Left ventricle myocardium superior (tissue), 1 donor: ENCODE data around the gene LGR6. TPM values are rescaled to one million over a fixed set of nuclear protein-coding genes. Genes with fewer than 3 reads are reported as not detected.
"Not testable (repeated sequence)": the region's sequence is repeated elsewhere in the genome, so short reads cannot be mapped to it uniquely, and the experiment has no call there.

ENCODE experiments used
- ATAC-seq: fragments of 200-7000 bp; cut with Tn5 transposase; one replicate; pipeline ENCODE4 v1.9.1; 2020; ENCODE audit warnings: mild to moderate bottlenecking, moderate library complexity
- DNase-seq: peaks from one replicate; pipeline ENCODE4 v3.0.0-alpha.2; 2020
- intact Hi-C: fragments of 100-400 bp; cut with micrococcal nuclease; formaldehyde crosslinking; loops from one replicate; pipeline ENCODE4 v1.11.0; 2022
- total RNA-seq: library from RNA; stranded (reverse); fragmentation: NEBNext Ultra II Directional; extraction: Animal tissue kit (Norgen Biotek cat#: 25700); gene quantifications from one replicate; pipeline ENCODE4 v1.2.1, GENCODE V29; 2021
- donor health status: DM: no; HTN: yes; CAD: no; lungs with severe emphysema.

The LGR6 gene
- total RNA-seq, 1 donor from 2014 or later, result 2.9 TPM

DNA sequence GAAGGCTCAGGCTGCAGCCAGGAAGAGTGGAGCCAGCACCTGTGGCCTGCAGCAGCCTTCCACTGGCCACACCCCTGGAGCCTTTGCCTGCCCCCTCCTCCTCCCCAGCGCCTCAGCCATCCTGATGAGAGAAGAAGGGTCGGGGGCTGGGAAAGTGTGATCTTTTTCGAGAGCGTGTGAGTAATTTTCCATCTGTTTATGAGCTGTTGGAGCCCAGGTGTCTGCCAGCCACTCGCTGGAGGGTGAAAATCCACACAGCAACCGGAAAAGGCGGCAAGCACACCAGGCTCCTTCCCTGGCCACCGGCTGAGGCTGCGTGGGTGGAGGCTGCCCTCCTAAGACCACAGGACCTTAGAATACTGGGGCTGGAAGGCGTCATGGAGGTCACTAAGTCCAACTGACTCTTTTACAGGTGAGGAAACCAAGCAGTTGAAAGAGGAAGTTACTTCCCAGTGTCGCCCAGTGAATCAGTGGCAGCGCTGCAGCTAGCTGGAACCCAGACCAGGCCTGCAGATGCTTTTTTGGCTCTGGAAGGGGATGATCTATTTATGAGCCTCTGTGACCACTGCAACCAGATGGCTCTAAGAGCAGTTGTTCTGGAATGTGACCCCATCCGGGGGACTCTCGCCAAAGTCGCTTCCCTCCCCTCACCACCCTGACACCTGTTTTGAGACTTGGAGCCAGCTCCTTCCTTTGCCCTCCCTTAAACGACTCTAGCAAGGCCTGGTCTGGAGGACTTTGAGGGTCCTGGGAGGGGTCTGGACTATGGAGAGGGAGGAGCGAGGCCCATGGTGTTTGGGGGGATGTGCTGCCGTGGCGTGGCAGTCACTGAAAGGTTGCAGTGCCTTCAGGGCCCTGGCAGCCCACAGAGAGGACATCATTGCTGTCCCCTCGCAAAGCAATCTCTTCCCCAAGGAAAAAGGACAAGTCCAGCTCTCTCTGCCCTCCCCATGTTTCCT lies 54.5 kb downstream of the LGR6 start:
- ATAC-seq, result no peak
- intact Hi-C loops, result no loop called here
- DNase-seq, result no peak

DNA sequence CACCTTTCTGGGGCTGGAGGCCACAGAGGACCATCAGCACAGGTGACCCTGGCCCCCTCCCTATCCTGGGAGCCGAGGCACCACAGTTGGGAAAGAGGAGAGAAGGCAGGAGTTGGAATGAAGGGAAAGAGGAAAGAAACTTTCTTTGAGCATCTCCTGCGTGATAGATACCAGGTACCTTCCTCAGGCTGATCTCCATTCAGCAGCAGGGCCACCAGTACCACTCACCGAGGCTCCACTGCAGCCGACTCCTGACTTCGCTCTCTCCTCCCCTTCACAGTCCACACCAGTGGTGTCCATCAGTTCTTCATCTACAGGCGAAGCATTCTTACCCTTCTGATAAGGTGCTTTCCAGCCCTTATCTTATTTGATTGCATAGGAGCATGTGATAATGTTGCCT lies 55.3 kb downstream of the LGR6 start:
- DNase-seq (no peak), ATAC-seq (no peak)
- intact Hi-C loops, result no loop called here

DNA sequence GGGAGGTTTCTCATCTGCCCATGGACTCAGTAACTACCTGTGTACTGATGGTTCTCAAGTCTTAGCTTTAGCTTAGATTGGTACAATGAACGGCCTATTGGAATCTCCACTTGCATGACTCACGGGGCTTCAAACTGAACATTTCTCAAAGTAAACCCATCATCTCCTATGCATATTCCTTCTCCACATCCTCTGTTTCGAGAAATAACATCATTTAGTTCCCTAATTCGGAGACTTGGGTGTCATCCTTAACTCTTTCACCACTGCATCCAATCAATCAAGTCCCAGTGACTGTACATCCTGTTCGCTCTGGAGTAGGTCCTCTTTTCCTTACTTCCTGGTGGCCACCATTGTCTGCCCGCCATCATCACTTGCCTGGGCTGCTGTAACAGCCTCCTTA lies 55.8 kb downstream of the LGR6 start:
- DNase-seq (no peak), ATAC-seq (no peak)
- intact Hi-C loops, result no loop called here

DNA sequence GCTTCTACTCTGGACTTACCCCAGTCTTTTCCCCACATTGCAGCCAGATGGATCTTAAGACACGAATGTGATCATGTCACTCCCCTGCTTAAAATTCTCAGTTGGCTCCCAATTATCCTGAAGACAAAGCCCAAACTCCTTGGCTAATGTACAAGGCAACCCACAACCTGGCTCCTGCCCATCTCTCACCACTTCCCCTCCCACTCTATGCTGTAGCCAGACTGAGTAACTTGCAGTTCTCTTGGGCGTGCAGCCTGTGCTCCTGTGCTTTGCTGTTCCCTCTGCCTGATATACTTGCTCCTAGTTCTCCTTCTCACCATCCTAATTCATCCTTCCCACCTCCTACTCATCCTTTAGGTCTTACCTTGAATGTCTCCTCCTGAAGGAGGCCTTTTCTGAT lies 56.2 kb downstream of the LGR6 start:
- intact Hi-C loops, result no loop called here
- ATAC-seq (no peak), DNase-seq (no peak)

DNA sequence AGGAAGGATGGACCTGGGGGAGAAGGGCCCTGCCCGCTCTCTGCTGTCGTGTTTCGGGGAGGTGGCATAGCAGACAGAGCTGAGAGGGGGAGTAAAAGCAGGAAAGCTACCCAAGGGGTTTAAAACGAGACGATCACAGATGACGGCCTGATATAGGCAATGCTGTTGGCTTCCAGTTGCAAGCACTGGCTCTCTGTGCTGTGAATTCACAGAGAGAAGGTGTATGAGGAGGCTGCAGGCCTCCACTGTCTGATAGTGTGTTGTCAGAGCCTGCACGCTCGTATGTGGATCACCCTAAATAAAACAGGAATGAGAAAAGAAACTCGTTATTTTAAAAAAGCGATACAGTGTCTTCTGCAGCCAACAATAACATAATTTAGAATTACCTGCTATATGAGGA lies 57.4 kb downstream of the LGR6 start:
- ATAC-seq, result no peak

DNA sequence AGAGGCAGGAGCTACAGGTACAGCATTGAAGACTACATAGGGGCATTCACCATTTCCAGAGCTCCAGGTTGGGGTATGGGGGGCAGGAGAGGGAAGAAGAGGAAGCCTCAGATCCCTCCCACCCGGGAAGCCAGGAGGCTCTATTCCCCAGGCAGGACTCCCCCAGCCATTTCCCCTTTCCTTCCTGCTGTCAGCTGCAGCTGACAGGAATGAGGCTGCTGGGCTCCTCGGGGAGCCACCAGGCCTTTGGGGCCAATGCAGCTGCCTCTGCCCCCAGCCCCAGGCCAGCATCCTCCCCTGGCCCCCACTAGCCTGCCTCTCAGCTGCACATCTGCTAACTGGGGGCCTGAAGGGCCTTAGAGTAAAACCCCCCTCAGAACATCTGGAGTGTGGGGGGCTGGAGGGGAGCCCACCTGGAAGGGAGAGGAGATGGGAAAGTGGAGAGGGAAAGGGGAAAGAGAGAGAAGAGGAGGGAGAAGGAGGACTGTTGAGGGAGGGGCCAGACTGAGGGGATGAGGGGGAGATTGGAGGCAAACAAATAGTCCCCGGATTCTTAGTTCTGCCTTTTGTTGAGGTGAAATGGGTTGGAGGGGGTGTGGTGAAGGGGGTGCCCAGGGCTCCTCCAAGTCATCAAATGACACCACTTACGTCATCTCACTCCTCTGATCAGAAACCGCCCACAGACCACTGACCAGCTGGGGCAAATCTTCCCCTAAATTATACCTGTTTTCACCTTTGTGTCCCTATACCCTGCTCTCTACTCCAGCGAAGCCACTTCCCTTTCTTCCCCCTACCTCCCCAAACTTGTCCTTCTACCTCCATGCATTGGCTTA lies 58.0 kb downstream of the LGR6 start:
- ATAC-seq, result no peak
- DNase-seq, result no peak
- intact Hi-C loops, result no loop called here

More for the DNA sequence above, 57.4 kb downstream of the LGR6 start:
- no peak for DNase-seq
- intact Hi-C loops, result no loop called here

DNA sequence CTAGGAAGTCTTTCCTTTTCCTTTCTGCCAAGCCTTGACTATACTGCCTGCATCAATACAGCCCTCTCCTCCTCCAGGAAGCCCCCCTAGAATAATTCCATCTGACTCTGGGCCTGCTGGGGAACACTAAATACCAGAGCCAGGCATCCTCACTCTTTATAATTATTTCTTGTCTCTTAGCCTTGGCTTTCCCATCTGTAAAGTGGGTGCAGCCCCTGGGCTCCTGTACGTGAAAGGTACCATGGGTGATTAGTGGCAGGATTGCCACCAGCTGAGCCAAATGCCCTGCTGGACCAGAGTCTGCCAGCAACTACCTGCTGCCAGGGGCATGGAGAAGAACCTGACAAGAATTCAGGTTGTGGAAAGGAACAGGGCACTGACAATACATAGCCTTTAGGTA lies 58.7 kb downstream of the LGR6 start:
- no peak for ATAC-seq
- DNase-seq, result no peak
- intact Hi-C loops, result no loop called here

DNA sequence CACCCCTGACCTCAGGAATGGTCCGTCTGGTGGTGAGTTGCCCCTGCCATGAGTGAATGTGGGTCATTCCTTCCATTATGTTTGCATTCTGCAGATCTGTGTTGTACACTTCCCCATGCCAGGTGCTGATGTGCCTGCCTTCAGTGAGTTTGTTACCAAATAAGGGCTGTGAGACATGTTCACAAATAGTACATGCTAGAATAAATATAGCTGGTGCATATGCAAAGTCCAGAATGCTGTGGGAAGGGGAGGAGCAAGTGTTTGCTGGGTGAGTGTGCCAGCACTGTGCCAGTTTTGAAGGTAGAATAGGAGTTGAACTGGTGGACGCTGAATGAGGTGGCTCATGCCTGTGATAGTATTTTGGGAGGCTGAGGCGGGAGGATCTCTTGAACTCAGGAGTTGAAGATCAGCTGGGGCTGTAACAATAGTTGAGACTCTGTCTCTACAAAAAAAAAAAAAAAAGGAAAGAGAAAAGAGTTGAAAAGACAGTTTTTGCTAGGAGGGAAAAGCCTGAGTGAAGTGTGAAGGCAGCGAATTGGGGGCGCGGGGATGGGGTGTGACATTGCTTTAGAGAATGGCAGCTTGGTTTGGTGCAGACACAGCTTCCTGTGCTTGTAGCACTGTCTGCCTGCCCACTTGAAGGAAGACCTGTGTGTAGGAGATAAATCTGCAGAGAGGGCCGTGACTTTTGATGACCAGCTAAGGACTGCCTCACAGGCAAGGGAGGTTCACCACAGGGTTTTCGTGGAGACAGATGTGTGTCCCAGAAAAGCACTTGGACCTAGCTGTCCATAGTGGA lies 61.1 kb downstream of the LGR6 start:
- no peak for DNase-seq
- no peak for ATAC-seq
- intact Hi-C loops, result no loop called here

DNA sequence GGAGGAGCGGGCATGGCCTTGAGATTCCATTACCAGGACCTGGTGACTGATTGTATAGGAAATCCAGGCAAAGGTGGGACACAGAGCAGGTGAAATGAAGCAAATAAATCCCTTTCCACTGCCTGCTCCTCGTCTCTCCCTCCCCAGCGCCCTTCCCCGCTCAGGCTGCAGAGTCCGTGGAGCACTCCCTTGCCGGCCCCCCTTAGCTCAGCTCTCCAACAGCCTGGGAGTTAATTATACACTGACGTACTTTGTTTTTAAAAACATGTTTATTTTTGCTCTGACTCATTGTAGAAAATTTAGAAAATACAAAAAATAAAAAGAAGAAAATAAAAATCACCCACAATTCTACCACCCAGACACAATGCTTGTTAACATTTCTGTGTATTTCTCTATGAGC lies 61.7 kb downstream of the LGR6 start:
- ATAC-seq (no peak), DNase-seq (no peak)
- intact Hi-C loops, result no loop called here

DNA sequence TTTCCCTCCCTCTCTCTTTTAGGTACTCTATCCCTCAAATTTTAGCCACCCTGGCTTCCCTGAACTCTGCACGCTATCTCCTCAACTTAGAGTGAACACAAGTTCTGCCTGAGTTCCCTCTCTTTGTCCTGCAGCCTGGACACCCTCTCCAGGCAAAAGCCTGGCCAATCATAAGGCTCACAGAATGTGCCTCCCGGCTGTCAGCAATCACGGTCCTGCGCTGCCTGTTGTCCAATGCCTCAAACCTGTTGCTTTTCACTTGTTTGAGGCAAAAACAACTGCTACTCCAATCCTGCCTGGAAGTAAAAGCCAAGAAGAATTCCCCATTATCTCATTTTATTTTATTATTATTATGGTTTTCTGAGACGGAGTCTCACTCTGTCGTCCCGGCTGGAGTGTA lies 66.1 kb downstream of the LGR6 start:
- ATAC-seq (no peak), DNase-seq (no peak)
- intact Hi-C loops, result no loop called here

DNA sequence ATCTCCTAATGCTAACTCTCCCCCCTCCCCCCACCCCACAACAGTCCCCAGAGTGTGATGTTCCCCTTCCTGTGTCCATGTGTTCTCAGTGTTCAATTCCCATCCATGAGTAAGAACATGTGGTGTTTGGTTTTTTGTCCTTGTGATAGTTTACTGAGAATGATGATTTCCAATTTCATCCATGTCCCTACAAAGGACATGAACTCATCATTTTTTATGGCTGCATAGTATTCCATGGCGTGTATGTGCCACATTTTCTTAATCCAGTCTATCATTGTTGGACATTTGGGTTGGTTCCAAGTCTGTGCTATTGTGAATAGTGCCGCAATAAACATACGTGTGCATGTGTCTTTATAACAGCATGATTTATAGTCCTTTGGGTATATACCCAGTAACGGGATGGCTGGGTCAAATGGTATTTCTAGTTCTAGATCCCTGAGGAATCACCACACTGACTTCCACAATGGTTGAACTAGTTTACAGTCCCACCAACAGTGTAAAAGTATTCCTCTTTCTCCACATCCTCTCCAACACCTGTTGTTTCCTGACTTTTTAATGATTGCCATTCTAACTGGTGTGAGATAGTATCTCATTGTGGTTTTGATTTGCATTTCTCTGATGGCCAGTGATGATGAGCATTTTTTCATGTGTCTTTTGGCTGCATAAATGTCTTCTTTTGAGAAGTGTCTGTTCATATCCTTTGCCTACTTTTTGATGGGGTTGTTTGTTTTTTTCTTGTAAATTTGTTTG lies 67.8 kb downstream of the LGR6 start:
- DNase-seq, intact Hi-C loops, ATAC-seq: not testable (repeated sequence)

DNA sequence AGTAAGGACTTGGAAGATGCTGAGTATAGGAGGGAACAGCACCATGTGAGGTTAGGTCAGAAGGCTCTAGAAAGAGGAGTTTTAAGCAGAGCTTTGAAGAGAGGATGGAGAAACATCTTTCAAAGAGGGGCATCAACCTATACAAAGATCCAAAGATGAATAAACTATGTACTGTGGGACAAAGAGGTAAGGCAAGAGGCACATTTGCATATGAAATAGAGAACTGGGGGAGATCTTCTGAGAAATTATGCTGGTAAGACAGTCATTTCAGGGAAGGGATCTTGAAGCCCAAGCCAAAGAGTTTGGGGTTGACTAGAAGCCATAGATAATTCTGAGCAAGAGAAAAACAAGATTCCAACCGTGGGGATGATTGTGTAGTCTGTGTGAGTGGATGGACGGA lies 70.0 kb downstream of the LGR6 start:
- no peak for ATAC-seq
- intact Hi-C loops, result no loop called here
- no peak for DNase-seq

DNA sequence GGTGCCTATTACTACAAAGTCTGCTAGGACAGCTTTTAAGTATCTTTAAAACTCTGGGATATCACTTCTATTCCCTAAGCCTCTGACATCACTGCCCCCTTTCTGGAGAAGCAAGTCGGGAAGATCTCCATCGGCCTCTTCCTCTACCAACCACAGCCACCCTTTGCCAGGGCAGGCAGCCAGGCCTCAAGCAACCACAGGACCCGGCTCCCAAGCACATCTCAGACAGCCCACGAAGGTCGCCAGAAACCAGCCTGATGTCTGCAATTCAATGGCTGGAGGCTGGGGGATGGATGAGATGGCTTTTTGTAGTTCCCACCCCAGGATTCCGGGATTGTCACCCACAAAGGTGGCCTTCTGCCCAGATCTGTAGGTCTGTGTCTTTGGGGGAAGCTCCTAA lies 70.7 kb downstream of the LGR6 start:
- DNase-seq (no peak), ATAC-seq (no peak)
- intact Hi-C loops, result no loop called here

DNA sequence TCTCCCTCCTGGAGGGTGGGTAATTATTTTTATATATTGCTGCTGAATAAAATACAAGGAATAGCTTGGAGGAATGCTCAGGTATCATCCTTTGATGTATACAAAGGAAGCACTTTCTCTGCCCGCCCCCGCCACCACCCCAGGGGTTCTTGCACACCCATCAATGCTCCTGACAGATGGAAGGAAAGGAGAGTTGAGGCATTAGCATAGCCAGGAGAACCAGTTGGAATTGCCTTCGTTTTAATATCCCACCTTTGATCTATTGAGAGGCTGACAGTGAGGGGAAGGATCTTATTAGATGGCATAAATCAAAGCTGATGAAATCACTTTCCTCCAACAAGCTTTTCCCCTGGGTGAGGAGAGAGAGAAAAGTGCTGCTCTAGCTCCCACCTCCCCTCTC lies 71.1 kb downstream of the LGR6 start:
- ATAC-seq, result no peak
- no peak for DNase-seq
- intact Hi-C loops, result no loop called here

DNA sequence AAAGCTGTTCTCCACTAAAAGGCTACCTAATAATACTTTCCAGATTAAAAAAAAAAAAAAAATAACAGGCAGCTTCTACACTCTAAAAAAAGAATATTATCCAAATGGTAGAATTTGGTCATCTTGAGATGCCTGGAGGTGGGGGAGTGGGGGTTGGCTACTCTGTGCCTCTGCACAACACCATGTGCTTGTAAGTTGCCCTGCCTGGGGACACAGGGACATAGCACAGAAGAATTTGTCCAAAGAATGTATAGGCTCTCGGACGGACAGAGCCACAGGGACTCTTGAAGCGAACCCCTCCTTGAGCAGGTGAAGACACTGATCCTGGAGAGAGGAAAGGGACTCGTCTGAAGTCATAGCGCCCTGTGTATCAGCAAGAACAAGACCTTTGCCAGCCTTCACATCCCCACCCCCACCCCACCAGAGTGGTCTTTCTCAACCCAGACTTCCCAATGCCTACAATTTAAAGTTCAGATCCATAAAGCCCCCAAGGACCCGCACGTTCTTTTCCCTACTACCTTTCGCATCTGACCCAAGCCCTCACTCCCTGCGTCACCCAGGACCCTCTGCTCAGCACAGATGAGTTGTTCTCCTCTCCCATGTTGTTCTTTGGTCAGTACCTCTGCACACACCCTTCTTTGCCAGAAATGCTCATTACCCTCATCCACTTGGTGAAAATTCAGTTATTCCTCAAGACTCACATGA lies 72.6 kb downstream of the LGR6 start:
- intact Hi-C loops, result no loop called here
- ATAC-seq (no peak), DNase-seq (no peak)

DNA sequence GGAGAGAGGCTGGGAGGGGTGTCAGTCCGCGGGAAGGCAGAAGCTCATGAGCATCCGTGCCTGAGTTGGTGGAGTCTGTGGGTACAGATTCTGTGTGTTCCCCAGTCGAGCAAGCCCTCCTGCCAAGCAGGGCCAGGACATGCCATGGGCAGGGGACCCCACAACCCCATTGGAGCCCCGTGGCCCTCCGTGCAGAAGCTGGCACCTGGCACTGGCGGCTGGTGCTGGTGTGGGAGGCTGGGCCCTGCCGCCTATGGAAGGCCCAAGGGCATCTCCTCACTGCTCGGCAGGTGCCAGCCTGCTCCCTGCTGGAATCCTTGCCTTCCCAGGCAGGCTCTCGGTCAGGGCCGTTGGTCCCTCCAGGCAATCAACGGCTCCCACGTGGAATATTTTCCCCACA lies 74.4 kb downstream of the LGR6 start:
- ATAC-seq, result no peak
- intact Hi-C loops, result no loop called here

DNA sequence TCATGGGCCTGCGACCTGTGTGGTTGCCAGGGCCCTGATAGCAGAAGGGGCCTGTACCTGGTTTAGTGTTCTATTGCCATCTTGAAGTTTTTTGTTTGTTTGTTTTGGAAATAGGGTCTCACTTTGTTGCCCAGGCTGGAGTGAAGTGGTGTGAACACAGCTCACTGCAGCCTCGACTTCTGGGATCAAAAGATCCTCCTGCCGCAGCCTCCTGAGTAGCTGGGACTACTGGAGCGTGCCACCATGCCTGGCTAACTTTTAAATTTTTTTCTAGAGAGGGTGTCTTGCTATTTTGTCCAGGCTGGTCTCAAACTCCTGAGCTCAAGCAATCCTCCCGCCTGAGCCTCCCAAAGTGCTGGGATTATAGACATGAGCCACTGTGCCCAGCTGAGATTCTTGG lies 75.2 kb downstream of the LGR6 start:
- DNase-seq (no peak), ATAC-seq (no peak)
- intact Hi-C loops, result no loop called here

More for the DNA sequence above, 74.4 kb downstream of the LGR6 start:
- no peak for DNase-seq

DNA sequence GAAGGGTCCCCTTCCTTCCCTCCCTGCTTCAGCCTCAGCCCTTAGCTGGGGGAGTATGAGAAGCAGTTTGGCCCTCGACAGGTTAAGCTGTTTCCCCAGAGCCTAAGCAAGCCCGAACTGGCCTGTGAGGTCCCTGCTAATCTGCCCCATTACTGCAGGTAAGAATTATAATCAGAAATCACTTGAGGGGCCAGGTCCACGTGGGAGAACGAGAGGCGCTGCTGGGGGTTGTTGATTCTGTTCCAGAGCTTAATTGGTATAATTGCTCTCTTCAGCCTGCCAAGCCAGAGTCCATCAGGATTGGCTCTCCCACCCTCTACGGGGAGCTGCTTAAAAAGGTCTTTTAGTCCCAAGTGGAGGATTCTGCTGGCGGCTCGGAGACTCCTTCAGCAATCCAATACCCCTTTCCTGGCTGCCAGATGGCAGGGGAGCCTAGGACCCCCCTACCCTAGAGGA lies 77.3 kb downstream of the LGR6 start:
- no peak for DNase-seq
- ATAC-seq, result no peak
- intact Hi-C loops, result no loop called here
